Measurements from ENCODE around the gene SLC43A3.
"Not testable (repeated sequence)": the region's sequence is repeated elsewhere in the genome, so short reads cannot be mapped to it uniquely, and the experiment has no call there.

Gene SLC43A3

DNA sequence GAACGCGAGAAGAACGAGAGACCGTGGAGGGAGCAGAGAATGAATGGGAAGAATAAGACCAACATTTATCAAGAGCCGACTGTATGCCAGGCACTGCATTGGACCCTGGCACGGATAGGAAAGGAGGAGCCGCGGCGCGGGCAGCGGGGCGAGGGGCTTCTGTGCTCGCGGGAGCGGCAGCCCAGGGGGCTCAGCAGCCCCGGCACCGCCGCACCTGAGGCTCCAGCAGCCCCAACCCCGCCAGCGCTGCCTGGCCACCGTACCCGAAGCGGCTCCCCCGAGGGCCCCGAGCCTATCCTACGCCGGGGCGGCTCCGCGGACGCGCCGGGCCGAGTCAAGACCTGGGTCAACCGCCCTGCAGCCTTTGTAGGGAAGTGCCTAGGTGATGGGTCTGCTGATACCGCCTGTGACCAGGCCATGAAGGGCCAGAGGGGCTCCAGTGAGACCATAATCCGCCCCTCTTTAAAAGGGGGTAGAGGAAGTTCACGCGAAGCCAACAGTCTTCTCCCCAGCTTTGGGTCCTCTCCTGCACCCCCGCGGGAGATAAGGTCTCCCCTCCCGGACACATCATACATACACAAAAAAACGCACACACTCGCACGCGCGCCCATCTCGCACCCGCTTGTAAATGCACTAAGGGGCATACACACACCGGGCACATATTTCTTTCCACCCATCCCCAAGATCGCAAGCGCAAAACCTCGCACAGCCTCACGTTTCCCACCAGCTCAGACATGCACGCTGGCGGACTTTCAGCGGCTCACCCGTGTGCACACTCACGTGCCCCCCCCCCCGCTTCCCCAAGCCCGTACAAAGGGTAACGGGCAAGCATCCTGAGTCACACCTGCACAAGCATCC is 32.5 kb upstream of the SLC43A3 start:
- no peak for DNase-seq

DNA sequence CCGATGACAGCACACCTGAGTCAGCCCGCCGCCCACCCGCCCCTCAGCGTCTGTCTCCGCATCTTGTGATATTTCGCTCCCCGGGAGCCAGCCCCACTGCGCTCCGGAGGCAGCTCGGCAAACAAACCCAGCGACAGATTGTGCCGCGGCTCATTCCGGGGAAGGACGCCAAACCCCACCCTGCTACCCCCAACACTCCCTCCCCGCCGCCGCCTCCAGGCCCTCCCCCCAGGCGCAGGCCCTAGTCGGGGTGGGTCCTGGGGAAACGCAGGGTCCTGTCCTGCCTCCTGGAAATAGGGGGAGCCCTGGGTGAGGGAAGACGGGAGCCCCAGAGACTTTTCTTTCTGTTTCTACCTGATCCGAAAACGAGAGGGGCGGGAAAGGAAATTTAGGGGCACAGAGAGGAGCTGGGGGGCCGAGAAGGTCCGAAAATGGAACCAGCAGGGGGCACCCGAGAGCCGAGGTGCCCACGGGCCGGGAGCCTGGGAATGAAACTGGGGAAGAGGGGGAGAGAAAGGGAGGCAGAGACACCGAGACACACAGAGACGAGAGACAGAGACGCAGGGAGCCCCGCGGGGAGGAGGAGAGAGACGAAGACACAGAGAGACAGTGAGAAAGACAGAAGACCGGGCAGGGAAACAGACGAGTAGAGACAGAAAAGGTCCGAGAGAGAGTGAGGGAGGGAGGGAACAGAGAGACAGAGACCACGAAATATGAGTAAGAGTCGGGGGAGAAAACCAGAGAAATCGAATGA is 31.7 kb upstream of the SLC43A3 start:
- DNase-seq, result peak; percentile 44

DNA sequence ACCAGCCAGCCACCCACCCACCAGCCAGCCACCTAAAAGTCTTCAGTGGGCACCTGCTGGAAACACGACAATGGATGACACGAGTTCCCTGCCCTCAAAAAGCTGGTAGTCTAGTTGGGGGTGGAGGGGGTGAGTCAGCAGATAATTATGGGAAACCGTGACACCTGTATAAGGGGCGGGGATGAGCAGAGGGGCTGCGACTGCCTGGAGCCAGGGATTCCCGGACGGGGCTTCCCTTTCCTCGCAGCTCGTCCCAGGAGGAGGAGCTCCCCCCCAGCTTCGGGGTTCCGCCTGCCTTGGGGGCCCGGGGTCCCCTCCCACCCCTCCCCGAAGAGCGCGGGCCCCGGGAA is 31.1 kb upstream of the SLC43A3 start:
- DNase-seq, result no peak

DNA sequence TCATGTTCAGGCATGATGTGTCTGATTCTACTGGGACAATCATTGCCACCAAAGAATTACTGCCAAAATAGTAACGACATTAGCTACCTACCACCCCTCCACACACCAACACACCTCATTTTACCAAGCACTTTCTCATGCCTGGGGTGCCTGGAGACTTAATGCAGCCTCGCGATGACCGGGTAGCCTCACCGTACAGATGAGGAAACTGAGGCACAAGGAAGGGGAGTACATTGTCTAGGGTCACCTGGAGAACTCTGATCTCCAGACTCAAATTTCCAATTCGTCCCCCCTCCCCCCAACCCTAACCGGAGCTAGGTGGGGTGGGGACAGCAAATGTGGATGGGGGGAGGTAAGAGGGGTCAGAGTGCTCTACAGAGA is 30.7 kb upstream of the SLC43A3 start:
- DNase-seq, result no peak

DNA sequence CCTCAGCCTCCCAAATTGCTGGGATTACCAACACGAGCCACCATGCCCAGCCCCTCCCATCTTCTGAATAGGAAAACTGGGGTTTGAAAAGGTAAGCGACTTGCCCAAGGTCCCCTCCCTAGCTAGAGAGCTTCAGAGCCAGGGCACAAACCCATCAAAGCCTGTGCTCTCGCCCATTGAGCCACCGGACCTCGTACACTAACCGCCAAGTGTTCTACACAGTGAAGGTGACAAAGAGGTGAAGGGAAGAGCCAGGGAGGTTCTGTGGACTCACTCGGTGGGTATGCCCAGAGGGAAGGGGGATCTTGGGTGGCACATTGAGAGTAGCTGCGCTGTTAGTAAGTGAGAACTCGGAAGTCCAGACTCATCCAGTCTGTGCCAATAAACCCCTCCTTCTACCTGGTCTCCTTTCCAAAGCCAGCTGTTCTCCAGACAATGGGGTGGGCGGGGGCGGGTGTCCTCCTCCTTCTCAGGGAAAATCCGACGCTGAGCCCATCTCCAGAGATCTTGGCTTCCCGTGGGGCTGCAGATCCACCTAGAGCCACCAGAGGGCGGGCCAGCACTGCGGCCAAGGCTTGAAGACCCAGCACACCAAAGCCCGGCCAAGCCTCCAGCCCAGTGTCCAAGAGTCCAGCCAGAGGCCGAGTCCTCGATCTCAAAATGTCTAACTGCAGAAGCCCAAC is 30.2 kb upstream of the SLC43A3 start:
- DNase-seq, result peak; percentile 90

DNA sequence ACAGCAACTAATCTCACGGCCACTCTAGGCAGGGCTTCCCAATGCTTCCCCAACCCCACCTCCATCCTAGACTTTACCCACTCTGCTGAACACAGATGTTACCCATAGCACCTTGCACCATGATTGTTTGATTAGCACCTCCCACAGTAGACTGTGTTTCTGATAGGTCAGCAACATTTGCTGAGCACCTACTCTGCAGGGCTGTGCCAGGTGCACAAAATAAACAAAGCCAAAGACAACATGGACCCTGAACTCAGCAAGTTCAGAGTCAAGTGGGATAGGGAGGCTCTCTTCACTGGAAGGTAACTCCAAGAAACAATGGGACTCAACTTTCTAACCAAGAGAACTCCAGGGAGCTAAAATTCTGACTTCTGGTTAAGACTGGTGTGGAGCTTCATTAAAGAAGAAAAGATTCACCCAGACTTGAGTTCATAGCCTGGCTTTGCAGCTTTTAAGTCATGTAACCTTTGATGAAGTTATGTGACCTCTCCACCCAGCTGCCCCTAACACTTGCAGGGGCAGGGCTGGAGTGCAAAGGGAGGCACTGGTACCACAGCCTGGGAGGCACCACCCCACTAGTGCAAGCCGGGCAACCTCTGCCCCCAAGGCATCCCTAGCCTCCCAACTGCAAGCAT is 26.7 kb upstream of the SLC43A3 start:
- DNase-seq, result no peak

DNA sequence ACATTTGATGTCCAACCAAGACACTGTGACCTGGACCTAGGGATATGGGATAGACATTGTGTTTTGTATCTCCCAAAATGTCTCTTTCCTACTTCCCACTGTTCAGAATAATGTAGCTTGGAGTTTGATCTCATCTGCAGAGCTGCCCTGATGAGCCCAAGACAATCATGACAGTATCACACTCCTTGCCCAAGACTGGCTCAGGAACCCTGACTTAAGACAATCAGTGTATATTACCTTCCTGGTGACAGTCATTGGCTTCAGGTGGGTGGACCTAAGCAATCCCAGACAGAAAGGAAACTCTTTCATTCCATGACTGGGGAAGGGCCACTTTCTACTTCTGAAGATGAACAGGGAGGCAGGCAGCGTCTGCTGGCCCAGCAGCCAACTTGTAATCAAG is 19.1 kb upstream of the SLC43A3 start:
- no peak for DNase-seq

DNA sequence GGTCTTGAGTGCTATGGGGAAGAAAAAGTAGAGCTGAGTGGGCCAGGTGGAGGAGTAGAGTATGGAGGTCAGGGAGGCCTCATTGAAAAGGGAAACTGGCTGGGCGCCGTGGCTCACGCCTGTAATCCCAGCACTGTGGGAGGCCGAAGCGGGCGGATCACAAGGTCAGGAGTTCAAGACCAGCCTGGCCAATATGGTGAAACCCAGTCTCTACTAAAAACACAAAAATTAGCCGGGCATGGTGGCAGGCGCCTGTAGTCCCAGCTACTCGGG is 18.1 kb upstream of the SLC43A3 start:
- DNase-seq, result not testable (repeated sequence)

DNA sequence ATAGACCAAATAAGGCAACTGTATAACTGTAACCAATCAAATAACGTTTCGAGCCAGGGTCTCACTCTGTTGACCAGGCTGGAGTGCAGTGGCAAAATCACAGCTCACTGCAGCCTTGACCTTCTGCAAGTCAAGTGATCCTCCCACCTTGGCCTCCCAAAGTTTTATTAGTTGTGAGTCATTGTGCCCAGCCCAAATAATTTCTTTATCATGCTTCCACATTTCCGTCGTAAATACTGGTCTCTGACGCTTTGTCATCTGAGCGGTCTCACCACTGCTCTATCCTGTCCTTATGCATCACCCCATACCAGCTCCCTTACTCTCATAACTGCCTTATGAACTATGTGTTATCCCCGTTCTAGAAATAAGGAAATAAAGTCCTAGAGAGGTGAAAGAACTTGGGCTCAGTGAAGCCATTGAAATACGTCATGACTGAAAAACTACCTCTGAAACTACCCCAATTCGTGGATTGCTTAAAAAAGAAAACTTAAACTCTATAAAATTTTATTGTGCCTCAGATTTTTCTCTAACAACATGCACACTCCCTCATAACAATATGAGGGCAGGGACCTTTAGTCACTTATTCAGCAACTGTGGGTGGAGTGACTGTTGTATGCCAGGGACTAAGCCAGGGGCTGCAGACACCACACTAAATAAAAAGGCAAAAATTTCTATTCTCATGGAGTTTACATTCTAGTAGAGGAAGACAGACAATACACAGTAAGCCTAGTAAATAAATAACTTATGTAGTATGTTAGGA is 17.6 kb upstream of the SLC43A3 start:
- DNase-seq, result no peak

DNA sequence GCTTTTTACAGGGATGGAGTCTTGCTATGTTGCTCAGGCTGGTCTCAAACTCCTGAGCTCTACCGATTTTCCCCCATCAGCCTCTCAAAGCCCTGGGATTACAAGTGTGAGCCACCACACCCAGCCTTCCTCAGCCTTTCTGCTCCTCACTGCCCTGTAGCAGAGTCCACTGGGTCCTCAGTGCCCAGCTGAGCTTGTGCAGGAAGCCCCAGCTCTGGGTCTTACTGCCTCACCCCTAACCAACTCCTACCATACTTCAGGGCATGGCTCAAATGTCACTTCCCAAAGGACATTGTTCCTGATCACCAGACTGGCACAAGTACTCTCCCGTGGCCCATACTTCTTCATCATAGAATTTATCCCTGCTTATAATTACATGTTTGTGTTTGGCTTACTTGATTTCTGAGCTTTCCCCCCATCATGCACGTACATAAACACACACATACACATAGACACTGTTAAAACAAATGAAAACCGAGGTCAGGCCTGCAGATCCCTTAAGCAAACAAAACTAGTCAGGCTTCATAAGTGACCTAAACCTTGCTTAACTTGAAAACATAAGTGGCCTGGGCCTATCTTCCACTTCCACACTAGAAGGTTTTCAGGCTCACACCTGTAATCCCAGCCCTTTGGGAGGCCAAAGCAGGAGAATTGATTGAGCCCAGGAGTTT is 14.0 kb upstream of the SLC43A3 start:
- no peak for DNase-seq

DNA sequence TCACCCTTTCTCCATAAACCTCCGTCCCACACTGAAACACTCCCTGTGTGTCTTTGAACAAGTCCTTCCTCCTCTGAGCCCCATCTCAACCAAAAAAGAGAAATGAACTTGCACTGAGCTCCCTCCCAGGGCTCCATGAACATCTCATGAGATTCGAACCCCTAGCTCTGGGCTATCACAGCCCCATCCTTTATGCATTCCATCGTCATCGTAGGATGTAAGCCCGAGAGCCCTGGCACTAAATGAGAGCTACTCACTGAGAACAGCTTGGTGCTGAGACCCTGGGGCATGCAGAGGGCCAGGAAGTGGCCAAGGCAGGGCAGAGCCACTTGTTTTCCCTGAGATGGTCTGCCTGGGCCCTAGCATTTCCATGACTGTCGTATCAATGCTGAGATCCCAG is 12.9 kb upstream of the SLC43A3 start:
- DNase-seq, result no peak

DNA sequence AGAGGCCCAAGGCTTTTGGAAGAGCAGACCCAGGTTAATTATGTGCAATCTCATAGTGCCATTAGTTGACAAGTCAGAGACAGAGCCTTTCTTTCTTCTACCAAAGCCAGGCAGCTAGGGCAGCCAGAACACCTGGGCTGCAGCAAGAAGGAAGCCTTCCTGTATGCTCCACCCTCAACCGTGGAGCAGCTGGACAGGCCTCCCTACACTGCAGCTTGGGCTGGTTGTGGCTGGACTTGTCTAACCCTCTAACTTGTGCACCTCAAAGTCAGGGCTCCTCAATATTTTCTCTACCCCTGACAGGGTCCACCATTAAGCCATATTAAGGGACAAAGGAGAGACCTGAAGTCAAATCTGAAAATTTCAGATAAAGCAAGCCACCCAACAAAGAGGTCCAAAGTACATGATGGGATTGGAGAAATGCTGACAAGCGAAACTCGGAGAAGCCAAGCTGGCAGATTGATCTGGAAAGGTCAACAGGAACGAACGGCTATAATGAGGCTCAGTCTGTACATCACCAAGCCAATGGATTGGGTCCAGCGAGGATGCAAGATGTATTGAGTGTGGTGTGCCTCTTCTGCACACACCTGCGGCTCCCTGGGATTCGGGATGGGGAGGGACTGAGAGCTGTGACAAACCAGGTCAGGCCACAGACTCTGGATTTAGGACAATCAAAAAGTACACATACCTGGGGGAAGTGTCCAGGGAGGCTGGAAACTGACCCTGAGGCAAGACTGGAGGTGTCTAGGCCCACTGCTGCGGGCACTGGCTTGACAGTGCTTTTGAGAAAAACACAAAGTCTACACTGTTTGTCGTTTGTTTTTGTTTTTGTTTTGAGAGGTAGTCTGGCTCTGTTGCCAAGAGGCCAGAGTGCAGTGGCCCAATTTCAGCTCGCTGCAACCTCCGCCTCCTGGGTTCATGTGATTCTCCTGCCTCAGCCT is 11.7 kb upstream of the SLC43A3 start:
- no peak for DNase-seq

DNA sequence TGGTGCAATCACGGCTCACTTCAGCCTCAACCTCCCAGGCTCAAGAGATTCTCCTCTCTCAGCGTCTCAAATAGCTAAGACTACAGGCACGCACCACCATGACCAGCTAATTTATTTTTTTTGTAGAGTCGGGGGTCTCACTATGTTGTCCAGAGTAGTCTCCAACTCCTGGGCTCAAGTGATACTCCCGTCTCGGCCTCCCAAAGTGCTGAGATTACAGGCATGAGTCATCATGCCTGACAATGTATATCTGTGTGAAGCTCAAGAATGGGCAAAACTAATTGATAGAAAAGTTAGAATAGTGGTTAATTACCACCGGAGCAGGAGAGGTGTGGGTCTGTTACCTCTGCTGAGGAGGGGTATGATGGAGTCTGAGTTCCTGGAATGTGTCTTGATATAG is 9.1 kb upstream of the SLC43A3 start:
- DNase-seq, result no peak

DNA sequence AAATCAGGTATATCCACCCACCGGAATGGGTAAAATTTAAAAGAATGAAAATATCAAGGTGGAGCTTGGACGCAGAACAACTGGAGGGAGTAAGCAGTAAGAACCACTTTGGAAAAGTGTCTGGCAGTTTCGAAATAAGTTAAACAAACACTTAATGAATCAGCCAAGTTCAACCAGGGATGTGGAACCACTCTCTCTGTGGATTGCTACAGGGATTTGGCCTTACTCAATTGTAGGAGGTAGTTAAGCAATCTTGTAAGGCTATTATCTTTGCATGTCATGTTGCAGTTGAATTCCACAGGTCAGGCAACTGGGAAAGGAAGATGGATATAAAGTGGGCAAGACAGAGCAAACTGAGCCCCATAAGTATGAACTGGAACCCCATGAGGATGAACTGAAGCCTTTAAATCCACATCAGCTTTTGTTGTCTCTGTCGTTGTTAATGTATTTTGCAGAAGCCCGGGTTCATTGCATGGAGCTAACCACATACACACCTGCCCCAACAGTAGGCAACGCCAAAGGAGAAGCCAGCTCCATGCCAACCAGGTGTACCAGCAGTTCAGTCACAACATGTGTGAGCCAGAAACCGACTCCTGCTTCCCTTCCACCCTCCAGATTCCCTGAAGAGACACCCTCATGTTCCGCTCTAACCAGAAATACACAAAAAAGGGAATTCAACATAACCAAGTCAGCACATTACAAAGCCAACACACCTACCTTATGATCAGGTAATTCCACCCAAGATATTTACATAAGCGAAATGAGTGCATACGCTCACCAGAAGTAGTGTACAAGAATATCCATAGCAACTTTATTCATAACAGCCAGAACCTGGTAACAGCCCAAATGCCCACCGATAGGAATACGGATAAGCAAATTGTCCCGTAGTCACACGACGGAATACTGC is 8.0 kb upstream of the SLC43A3 start:
- DNase-seq, result no peak

DNA sequence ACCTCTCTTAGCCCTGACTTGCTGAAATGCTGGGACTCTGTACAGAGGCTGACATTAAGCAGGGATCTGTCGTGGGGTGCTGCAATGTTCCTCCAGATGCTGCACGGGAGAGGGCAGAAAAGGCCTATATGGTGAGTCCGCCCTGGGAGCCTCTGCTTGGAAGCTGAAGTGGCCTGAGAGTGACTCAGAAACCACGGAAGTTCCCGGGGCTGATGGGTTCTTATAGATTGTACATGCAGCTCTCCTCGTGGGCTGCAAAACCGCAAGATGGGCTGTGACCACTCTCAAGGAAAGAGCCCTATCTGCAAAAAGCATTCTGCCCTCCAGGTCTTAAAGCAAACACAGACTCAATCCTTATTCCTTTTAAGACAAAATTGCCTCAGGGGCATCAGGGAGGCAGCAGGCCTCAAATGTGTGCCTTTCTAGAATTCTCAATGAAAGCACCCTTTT is 5.8 kb upstream of the SLC43A3 start:
- no peak for DNase-seq

DNA sequence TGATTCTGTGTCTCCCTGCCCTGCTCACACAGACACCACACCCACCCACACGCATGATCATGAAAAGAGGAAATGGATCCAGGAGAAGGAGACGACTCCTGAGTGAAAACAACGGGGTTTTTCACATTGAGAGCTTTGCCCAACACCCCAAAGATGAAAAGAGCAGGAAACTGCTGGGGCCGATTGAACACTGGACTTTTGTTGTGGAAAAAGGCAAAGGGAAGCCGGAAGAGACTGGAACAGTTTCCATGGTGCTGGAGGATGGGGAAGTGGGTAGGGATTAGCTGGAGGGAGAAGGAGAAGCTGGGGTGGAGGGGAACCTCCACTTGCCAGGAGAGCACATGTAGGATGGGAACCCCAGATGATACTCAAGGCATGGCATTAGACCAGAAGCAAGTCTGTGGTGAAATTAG is 5.2 kb upstream of the SLC43A3 start:
- DNase-seq, result no peak

DNA sequence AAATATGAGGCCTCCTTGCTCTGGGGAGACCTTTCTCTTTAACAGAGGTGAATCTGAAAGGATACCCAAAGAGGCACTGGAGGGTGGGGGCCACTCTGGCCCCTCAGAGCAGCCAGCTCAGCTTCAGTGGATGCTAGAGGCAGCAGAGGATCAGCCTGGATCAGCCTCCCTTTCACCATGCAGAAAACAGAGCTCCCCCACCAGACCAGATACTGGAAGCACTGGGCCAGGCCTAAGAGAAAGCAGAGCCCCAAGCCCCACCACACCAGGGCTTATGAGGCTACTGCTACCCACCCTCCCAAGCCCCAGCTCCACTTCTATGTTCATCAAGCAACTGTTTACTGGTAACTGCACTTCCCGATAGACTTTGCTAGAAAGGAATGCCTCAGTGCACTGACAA is 4.0 kb upstream of the SLC43A3 start:
- DNase-seq, result no peak

DNA sequence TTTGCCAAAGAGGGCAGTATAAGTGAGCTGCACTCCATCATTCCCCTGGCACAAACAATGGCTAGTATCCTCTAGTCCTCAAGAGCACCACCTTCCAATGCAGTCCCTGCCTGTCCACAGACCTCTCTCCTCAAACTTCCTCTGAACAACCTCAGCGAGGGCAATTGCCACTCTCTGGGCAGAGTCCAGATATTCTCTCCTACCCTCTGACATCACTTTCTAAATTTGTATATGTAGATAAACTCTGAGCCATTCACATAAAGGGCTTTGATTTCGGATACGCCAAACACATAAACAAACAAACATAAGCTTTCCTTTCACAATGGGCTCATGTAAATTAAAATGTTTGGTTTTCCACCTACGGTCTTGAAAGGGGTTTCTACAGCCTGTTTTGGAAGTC is 3.0 kb upstream of the SLC43A3 start:
- DNase-seq, result no peak

DNA sequence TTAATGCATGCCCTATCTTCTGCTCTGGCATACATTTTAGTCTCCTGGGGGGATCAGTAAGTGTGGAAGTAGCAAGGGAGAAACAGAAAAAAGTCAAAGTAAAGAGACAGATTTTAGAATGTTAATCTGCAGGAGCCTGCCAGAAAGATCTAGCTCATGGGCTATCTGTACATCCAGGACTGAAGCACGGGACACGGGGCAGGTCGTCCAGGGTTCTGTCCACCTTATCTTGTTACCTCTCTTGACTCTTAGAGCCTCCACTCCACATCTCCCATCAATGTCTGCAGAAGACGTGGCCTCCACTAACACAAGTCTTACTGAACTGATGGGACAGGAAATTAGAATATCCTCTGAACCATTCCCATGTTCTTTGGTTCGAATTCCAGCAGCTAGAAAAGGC is 1.7 kb upstream of the SLC43A3 start:
- no peak for DNase-seq

DNA sequence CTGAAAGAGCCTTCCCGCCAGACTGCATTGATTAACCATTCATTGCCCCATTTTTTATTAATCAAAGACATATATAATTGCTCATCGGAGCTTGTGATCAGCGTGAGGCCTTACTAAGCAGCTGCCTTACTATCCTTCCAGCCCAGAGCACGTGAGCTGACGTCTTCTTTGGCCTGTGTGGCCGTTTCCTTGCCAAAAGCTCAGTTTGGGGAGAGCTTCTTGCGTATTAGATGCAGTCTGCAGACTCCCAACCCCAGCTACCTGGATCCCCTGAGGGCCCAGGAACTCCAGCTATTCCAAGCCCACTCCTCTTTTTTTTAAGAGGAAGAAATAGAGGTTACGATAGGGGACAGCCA is 784 bp upstream of the SLC43A3 start:
- peak; percentile 93 for DNase-seq

Data from right hindlimb (tissue), 1 donor.